ENCODE measurements around the gene SLC40A1.
"Not testable (repeated sequence)": the region's sequence is repeated elsewhere in the genome, so short reads cannot be mapped to it uniquely, and the experiment has no call there.

The SLC40A1 gene, protein sequence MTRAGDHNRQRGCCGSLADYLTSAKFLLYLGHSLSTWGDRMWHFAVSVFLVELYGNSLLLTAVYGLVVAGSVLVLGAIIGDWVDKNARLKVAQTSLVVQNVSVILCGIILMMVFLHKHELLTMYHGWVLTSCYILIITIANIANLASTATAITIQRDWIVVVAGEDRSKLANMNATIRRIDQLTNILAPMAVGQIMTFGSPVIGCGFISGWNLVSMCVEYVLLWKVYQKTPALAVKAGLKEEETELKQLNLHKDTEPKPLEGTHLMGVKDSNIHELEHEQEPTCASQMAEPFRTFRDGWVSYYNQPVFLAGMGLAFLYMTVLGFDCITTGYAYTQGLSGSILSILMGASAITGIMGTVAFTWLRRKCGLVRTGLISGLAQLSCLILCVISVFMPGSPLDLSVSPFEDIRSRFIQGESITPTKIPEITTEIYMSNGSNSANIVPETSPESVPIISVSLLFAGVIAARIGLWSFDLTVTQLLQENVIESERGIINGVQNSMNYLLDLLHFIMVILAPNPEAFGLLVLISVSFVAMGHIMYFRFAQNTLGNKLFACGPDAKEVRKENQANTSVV

DNA sequence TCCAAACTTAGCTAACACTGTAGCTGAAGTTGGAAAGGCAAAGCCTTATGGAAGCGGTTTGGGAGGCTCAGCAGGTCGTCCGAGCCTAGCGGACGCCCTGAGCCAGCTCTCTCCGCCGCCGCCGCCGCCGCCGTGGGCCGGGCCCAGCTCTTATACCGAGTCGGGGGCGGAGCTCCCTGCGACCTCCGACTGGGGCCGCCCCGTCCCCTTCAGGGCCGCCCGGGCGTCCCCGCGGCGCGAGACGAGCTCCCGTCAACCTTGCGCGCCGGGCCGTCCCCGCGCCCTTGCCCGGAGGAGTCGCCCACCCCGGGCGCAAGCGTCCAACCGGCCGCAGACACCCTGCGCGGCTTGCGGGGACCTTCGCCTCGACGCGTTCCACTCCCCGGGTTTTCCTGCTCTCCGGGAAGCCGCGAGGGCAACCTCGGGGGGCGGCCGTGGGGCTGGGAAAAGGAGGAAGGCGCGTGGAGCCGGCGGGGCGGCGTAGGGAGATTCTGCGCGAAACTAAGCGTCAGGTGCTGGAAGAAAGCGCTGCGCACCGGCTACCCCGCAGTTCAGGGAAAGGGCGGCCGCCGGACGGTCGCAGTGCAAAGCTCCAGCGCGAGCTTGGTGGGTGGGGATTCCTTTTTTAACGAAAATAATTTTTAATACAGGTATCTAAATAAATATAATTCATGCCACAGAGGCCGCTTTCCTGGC, at the start of gene SLC40A1:
Gene SLC40A1 (minus strand): TSS at position 129 of the 696 bp plus-strand sequence. CDS start 326 bp downstream, outside the sequence.
- DNase-seq = no peak

DNA sequence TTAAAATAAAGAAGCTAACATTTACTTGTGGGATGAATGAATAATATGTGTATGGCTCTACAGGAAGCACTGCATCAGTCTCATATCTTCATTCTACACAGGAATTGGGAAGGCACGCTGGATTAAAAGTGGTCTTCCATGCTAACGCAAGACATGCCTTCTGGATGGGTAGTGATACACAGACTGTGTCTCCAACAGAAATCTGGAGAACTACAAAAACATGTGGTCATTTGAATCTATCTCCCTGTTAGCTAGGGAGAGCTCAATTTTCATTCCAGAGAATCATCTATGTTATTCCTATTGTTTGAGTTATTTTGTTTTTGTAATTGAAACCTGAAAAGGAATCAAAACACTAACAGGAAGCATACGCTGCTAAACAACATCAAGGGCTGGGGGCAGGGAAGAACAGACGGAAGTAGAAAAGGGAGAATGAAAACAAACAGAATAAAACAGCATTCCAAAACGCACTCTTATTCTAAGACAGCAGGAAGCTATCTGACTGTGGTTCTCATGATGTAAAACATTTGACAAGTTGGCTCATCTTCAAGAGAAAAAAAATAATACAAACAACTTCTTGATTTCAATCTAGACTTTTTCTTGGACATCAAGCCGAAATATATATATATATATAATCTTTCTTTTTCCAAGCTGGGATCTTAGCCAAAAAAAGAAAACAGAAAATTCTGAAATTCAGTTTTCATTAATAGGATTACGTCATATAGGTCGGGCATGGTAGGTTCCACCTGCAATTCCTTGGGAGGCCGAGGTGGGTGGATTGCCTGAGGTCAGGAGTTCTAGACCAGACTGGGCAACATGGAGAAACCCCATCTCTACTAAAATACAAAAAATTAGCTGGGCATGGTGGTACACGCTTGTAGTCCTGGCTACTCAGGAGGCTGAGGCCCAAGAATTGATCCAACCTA, 49.2 kb upstream of the SLC40A1 start:
- no peak for DNase-seq

DNA sequence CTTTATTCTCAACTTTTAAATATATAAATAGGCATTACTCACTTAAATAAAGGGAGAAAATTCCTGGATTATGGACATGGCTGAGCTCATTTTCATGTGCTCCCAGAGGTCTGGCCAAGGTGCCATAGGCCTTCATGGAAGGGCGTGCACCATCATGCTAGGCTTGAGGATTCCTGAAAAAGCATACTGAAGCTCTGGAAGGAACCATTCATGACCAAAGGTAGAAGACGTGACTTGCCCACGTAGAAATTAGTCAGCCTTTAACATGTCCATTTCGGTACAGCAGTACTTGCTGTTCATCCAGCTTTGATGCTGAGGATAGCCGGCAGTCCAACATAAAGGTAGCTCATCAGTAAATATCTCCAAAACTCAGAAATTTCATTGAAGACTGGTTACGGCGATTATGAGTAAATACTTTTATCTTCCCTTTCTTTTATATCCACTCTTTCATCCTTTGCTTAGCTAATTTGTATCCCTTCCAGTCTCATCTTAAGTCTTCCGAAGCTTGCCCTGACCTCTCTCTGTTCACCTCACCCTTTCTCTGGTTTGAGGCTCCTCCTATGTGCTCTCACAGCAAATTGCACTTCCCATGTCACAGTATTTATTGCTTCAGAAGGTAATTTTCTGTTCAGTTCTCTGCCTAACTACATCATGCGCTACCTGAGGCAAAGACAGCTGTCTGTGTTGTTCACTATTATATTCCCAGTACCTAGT, 48.4 kb upstream of the SLC40A1 start:
- DNase-seq = no peak

DNA sequence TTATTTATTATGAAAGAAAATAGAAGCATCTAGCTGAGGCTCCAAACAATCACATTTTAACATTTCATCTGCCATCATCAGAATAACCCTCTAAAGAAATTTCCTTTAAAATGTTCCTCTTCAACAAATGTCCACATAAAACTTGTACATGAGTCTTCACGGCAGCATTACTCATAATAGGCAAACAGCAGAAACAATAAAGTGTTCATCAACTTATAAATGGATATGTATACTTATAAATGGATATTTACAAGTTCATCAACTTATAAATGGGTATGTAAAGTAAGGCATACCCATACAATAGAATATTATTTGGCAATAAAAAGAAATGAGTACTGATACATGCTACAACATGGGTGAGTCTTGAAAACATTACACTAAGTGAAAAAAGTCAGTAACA, 47.2 kb upstream of the SLC40A1 start:
- DNase-seq = no peak

DNA sequence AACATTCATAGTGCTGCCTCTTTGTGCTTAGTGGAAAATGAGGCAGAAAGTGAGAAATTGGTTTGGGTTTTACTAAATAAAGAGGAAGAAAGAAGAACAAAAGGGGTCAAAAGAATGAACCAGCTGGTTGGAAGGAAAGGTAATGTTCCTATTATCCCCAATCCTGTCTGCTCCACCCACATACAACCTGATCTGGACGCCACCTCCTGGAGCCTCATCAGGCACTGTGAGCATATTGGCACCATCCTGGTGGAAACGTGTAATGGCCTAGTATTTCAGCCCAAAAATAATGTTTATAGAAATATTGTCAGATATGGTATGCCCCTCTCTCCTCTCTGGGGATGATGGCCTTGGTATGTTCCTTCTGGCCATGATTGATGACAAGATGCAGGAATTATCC, 45.0 kb upstream of the SLC40A1 start:
- no peak for DNase-seq

DNA sequence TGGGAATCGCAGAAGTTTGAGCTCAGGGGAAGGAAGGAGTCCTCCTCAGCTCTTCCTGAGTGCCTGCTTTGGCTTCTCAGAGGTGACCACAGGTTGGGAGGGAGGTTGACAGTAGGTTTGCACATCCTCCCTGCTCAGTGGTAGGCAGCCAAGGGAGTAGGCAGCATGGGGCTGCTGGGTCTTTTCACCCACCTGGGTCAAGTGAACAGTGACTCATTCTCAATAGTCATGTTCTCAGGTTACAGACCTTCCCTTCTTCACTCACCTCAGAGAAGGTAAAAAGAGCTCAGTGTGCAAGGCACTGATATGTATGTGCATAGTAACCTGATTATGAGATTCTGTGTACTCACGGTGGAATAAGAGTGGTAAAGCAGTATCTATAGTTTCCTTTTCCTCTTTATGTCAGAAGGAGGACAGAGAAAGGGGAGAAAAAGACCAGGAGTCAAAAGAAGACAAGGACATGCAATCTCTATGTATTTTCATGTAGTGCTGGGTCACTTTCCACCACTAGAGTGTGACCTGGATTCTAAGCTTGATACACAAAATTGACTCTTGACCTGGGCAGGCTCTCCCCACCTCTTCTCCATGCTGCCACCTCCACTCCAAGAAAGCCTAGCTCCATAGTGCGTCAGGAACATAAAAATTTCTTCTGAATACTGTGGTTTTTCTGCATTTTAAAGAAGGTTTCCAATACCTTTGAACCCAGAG, 44.2 kb upstream of the SLC40A1 start:
- DNase-seq = no peak

DNA sequence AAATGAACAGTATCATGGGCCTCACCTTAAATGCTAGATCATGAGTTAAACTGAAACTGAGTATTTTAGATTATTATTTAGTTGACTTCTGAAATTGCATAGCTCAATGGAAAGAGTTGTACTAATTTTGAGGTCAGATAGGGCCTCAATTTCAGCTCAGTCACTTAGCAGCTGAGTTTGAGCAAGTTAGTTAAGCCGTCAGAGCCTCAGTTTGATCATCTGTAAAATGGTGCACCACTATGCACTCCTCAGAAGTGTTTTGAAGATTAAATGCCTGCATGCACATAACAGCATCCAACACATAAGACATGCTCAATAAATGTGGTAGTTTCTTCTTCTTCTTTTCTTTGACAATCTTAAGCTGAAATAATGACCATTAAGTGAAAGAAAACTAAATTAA, 42.5 kb upstream of the SLC40A1 start:
- DNase-seq = no peak

DNA sequence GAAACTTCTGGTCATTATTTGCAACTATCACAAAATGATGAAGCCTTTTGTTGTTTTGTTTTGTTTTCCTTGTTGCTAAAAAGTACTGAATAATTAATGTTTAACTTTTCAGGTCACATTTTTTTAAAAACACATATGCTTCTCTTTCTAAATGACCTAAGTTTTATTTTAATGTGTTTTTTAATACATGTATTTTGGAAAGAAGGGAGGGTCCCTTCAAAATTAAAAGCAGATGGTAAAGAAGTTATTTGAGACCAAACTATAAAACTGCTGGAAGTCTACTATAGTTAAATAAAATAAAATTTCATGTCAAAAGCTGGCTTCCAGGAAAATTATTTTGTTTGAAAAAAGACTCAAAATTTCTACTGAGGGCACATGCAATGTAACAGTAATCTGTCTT, 41.2 kb upstream of the SLC40A1 start:
- no peak for DNase-seq

DNA sequence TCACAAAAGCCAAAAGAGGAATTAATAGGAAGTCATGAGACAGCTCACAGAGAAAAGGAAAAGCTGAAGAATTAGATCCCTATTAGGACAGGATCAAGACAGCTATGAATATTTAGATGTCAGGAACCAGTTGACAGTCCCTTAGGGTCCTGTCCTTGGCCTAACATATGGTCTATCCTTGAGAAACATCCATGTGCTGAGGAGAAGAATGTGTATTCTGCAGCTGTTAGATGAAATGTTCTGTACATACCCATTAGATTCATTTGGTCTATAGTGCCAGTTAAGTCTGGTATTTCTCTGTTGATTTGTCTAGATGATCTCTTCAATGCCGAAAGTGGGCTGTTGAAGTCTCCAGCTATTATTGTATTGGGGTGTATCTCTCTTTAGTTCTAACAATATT, 37.6 kb upstream of the SLC40A1 start:
- no peak for DNase-seq

DNA sequence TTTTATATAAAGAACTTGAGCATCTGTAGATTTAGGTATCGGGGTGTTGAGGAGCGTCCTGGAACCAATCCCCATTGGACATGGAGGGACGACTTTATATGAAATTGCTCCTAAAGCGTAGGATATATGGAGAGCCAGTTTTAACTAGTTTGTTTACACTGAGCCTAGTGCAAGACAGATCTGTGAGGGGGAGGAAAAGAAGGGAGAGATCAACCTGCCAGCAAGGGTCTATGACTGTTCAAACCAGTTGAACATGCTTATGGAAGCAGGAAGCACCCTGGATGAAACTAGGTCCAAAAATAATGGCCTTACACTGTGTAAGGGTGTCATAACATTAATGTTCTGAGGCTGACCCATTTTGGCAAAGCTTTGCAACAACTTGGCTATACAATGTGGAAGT, 34.0 kb upstream of the SLC40A1 start:
- no peak for DNase-seq

DNA sequence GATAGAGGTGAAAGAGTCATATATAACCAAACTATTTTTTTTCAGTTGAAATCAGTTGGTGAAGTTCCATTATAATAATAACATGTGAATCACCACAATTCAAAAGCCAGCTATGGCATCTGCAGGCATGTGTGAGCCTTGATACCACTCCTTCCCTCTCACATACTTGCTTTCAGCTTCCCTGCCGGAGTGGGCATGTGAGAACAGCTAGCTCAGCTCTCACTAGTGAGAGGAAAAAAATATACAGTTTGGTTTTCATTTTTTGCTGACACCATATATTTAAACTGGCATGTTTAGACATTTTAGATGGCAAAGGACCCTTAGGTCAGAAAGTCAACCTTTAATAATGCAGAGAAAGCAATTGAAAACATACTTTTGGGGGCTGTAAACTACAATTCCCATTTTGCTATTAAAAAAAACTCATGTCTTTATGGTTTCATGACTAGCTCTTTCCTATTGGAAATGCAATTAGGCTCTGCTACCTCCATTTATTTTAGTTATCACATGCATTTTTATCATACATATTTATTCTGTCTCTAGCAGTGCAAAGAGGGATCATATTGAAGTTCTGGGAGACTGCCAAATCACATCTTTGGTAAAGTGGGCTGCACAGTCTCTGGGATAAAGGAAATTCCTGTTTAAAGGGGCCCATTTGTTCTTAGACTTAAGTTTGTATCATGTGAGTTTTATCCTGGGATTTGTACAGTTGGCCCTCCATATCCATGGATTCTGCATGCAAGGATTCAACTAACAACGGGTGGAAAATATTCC, 33.2 kb upstream of the SLC40A1 start:
- DNase-seq = no peak

DNA sequence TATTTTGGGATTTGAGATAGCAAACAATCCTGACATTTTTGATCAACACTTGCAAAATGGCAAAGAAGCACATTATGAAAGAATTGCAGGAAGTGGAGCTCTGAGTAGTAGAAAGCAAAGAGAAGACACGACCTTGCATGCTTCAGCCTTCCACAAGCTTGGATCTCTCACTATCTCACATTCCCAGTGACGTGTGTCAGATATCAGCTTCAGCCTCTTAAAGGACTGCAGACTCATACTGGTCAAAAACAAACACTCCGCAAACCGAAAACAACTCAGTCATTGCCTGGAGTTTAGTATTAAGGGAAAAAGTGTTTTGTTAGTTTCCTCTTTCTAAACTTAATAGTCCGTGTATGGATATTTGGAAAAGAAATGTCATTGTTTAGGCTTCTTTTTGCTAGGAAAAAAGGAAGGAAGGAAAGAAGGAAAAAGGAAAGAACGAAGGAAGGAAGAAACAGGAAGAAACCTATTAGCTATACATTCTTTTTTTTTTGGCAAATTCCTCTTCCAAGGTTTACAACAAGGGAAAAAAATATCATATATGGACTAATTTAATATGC, 32.6 kb upstream of the SLC40A1 start:
- DNase-seq = no peak

DNA sequence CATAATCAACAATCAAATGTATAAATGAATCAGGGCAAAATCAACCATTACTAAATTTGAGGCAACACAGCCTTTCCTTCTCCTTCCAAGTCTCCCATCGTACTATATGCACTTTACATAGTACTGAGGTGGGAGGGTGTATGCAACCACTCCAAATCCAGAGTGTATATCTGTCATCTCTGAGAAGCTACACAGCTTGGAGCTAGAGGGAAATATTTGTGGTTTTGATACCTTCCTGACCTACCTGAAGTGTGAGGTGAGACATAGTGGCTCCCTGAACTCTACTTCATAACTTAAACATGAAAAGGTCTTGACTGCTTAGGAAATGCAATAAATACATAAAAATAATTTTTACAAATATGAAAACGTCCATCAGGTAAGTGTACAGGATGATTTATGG, 30.1 kb upstream of the SLC40A1 start:
- DNase-seq = no peak

DNA sequence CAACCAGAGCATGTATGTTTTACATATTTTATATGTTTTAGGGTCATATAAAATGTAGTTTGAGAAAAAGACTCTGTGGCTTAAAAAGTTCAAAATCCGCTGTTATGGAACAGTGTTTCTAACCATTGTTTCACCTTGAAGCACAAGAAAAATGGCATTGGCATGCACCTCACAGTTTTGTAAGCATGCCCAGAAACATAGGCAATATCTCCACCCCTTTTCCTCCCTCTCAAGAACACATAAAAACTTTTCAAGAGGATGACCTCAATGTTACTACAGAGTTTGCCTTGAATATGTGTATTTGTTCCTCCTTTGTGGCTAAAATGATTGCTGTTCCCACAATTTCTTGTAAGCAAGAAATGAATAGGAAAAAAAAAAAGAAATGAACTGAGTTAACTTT, 29.3 kb upstream of the SLC40A1 start:
- no peak for DNase-seq

DNA sequence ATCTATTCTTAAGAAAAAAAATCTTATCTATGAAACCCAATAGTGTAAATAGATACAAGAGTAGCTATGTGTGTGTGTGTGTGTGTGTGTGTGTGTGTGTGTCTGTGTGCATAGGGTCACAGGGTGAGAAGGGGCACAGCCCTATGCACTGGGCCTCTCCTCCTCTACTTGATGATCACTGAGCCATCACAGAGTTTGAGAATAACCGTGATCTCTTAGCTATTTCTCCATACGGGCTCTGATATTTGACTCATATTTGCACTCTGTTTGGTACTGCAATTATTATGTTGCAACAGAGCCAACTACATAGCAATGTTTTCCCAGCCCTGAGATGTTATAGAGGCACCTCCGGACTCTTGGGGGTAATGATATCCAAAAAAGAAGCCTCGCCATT, 28.8 kb upstream of the SLC40A1 start:
- no peak for DNase-seq

DNA sequence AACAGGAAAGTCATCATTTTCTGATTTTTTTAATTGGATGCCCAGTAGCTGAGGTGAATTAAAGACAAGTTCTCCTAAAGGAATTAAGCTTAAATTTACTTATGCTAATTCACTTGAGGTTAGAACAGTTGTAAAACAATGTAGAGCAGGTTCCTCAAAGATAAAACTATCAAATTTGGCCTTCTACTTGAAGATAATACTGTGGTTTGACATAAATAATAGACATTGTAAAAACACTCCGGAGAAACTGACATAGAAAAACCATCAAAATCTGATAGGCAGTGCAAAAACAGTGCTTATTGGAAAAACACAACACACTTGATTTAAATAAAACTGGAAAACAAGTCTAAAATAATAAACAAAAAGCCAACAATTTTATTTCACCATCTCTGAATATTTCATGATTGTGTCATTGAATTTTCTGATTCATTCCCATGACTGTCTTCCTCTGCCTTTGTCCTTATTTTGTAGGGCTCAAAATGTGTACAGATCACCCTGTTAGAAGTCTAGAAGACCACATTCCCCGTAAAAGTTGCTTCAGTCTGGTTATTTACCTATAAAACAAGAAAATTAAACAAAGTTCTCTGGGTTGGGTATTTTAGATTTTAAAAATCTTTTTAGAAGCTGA, 28.3 kb upstream of the SLC40A1 start:
- DNase-seq = no peak

DNA sequence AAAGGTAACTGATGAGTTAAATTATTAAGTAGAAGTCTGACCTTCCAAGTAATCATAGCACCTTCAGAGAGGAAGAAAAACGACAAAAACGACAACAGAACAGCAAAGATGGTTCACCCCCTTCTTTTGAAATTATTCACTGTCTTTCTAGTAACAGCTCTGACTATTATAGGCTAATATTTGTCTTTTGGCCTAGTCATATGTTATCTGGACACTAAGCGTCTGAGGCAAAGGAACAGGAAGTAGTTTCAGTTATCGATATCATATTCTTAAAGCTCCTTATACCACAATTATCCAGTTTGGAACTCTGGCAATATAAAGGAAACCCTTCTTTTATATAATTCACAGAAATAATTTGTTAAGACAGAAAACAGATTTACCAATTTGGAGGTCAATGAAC, 27.6 kb upstream of the SLC40A1 start:
- no peak for DNase-seq

DNA sequence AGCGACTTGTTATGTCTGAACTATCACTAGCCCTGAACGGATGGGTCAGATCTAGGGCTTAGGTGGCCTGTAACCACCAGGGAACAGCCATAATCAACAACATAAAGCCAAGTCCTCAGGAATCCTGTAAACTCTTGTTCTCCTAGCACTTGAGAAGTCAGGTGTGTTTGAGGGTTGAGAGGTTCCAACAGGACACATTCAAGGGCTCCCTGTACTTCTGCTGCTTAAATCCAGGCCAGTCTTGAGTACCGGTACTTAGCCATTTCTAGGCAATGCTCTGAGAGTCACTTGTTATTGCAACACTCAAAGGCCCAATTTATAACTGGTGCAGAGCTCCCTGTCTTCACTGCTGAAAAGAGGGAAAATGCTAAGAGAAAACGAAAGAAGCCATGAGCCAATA, 21.6 kb upstream of the SLC40A1 start:
- DNase-seq = no peak

DNA sequence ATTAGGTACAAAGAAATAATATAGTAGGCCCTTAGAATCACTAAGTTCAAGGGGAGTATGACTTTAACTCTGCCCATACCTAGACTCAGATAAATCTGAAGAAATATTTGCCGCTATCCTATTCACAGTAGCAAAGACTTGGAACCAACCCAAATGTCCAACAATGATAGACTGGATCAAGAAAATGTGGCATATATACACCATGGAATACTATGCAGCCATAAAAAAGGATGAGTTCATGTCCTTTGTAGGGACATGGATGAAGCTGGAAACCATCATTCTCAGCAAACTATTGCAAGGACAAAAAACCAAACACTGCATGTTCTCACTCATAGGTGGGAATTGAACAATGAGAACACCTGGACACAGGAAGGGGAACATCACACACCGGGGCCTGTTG, 21.1 kb upstream of the SLC40A1 start:
- not testable (repeated sequence) for DNase-seq

DNA sequence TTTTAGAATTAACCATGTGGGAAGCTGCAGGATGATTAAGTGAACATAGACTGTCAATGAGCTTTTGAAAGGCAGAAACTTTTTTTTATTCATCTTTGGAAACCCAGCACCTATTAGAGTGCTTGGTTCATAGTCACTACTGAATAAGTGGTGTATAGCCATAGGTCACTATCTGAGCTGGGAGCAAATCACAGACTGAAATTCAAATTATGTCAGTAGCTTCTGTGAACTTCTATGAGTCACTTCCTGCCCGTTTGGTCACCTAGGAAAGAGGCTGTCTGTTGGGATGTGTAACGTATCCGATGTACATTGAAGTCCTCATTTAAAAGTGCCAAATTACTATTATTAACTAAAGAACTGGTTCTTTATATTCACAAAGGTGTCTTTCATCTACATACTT, 20.5 kb upstream of the SLC40A1 start:
- no peak for DNase-seq
